Retinal pigment epithelial cell (primary cell): ENCODE measurements around the gene STRADA.

Experiments used
- DNase-seq: peaks from one replicate; pipeline ENCODE4 v3.0.0-alpha.2; 2010; ENCODE audit warnings: low read depth
- H3K4me3 ChIP-seq: 2 replicates; pipeline ENCODE4 v1.5.1; 2011; ENCODE audit warnings: mild to moderate bottlenecking, low read length, control low read depth, moderate library complexity
- CTCF ChIP-seq: conservative IDR thresholded peaks from 2 replicates; pipeline ENCODE4 v1.5.1; 2011; ENCODE audit warnings: low read depth, low read length, control low read depth, inconsistent platforms

The STRADA gene

GRCh38 chr17:63780928-63781327, 39.3 kb upstream of the STRADA start:
- H3K4me3 ChIP-seq = no peak overlapping the region
- no peak for DNase-seq
- no peak for TF ChIP-seq CTCF

- TF ChIP-seq CTCF = no peak
- peak; percentile 11 for DNase-seq
These were observed 38.9 kb upstream of the STRADA start for GRCh38 chr17:63780507-63780906.

GRCh38 chr17:63775420-63775819, 33.8 kb upstream of the STRADA start:
- DNase-seq = no peak
- peak overlapping the region; percentile 98 for H3K4me3 ChIP-seq
- no peak for TF ChIP-seq CTCF

More at GRCh38 chr17:63780507-63780906, 38.9 kb upstream of the STRADA start:
- no peak overlapping the region for H3K4me3 ChIP-seq

- no peak for DNase-seq
- no peak for TF ChIP-seq CTCF
- peak overlapping the region; percentile 98 for H3K4me3 ChIP-seq
These were observed 33.3 kb upstream of the STRADA start for GRCh38 chr17:63774969-63775265.

- TF ChIP-seq CTCF = peak; percentile 31
- peak; percentile 24 for DNase-seq
- peak within 1 kb of the TSS; percentile 98 for H3K4me3 ChIP-seq
These were observed 32.8 kb upstream of the STRADA start, which contains the start of gene DDX42 for GRCh38 chr17:63774141-63774968. Gene DDX42, plus strand, starts transcription at chr17:63774170. Its CDS starts 12,880 bp downstream, at chr17:63787050.

GRCh38 chr17:63773272-63774140, 31.9 kb upstream of the STRADA start, which contains the start of gene CCDC47:
Gene CCDC47, minus strand, starts transcription at chr17:63773597. Its CDS starts 7,422 bp downstream, at chr17:63766175.
- peak within 1 kb of the TSS; percentile 98 for H3K4me3 ChIP-seq
- no peak for TF ChIP-seq CTCF
- peak; percentile 98 for DNase-seq
